ENCODE data around the gene MLIP.
"Not testable (repeated sequence)": the region's sequence is repeated elsewhere in the genome, so short reads cannot be mapped to it uniquely, and the experiment has no call there.

Gene MLIP

GRCh38 chr6:54111341-54112045, at the start of gene MLIP:
Gene MLIP, plus strand, starts transcription at chr6:54111443. Its CDS starts 37 bp downstream, at chr6:54111480.
- no peak for DNase-seq

- no peak for DNase-seq
Measured at GRCh38 chr6:54063228-54063539, 48.1 kb upstream of the MLIP start.

GRCh38 chr6:54068694-54069093, 42.5 kb upstream of the MLIP start:
- DNase-seq: no peak

- DNase-seq: no peak
Measured at GRCh38 chr6:54070025-54070424, 41.2 kb upstream of the MLIP start.

GRCh38 chr6:54071821-54072340, 39.4 kb upstream of the MLIP start:
- DNase-seq: no peak

- no peak for DNase-seq
Measured at GRCh38 chr6:54072635-54073313, 38.5 kb upstream of the MLIP start.

GRCh38 chr6:54073487-54073886, 37.8 kb upstream of the MLIP start:
- no peak for DNase-seq

- DNase-seq: no peak
Measured at GRCh38 chr6:54074109-54074508, 37.1 kb upstream of the MLIP start.

- no peak for DNase-seq
Measured at GRCh38 chr6:54074578-54075195, 36.6 kb upstream of the MLIP start.

GRCh38 chr6:54076159-54076789, 35.0 kb upstream of the MLIP start:
- DNase-seq: no peak

GRCh38 chr6:54081499-54081898, 29.7 kb upstream of the MLIP start:
- DNase-seq: not testable (repeated sequence)

- DNase-seq: no peak
Measured at GRCh38 chr6:54083287-54083686, 28.0 kb upstream of the MLIP start.

- DNase-seq: no peak
Measured at GRCh38 chr6:54084231-54084630, 27.0 kb upstream of the MLIP start.

GRCh38 chr6:54085047-54085446, 26.2 kb upstream of the MLIP start:
- DNase-seq: no peak

- no peak for DNase-seq
Measured at GRCh38 chr6:54085541-54085940, 25.7 kb upstream of the MLIP start.

- DNase-seq: no peak
Measured at GRCh38 chr6:54086439-54086838, 24.8 kb upstream of the MLIP start.

- no peak for DNase-seq
Measured at GRCh38 chr6:54087721-54088120, 23.5 kb upstream of the MLIP start.

- DNase-seq: no peak
Measured at GRCh38 chr6:54093326-54093948, 17.8 kb upstream of the MLIP start.

- DNase-seq: no peak
Measured at GRCh38 chr6:54094293-54094692, 16.9 kb upstream of the MLIP start.

GRCh38 chr6:54094786-54095185, 16.5 kb upstream of the MLIP start:
- no peak for DNase-seq

- no peak for DNase-seq
Measured at GRCh38 chr6:54095723-54096122, 15.5 kb upstream of the MLIP start.

- no peak for DNase-seq
Measured at GRCh38 chr6:54096811-54097210, 14.4 kb upstream of the MLIP start.

GRCh38 chr6:54097753-54098152, 13.5 kb upstream of the MLIP start:
- DNase-seq: no peak
